HUES64 (cell line): ENCODE data around the gene CD96.
"Not testable (repeated sequence)": the region's sequence is repeated elsewhere in the genome, so short reads cannot be mapped to it uniquely, and the experiment has no call there.

Experiments used
- H3K27ac ChIP-seq: 2 replicates; pipeline ENCODE4 v1.7.0; 2013; ENCODE audit warnings: low read depth, low read length, inconsistent platforms
- H3K27me3 ChIP-seq: 2 replicates; pipeline ENCODE4 v1.6.1; 2013; ENCODE audit warnings: mild to moderate bottlenecking, low read length; ENCODE audit not compliant: insufficient read depth
- H3K36me3 ChIP-seq: 2 replicates; pipeline ENCODE4 v1.6.1; 2013; ENCODE audit warnings: mild to moderate bottlenecking, low read length; ENCODE audit not compliant: insufficient read depth
- H3K4me1 ChIP-seq: 2 replicates; pipeline ENCODE4 v1.6.1; 2013; ENCODE audit warnings: mild to moderate bottlenecking, low read length, moderate library complexity; ENCODE audit not compliant: insufficient read depth
- H3K4me3 ChIP-seq: 2 replicates; pipeline ENCODE4 v1.5.1; 2013; ENCODE audit warnings: mild to moderate bottlenecking, low read length, moderate library complexity
- H3K9ac ChIP-seq: 2 replicates; pipeline ENCODE4 v1.6.1; 2013; ENCODE audit warnings: mild to moderate bottlenecking, low read depth, low read length
- H3K9me3 ChIP-seq: 2 replicates; pipeline ENCODE4 v1.6.1; 2013; ENCODE audit warnings: low read depth, low read length; ENCODE audit not compliant: insufficient read depth
- WGBS: fragments of 150-250, 120-280 bp; methylation state at CpG from one replicate; pipeline ENCODE4 v1.1.7; 2013; ENCODE audit warnings: missing lambda C conversion rate; 5-methylcytosine and 5-hydroxymethylcytosine counted together

CD96 gene

GRCh38 chr3:111629018-111629417, 87.0 kb downstream of the CD96 start:
- not testable (repeated sequence) for H3K9ac ChIP-seq, H3K27ac ChIP-seq, H3K27me3 ChIP-seq, H3K36me3 ChIP-seq, H3K4me3 ChIP-seq, H3K9me3 ChIP-seq, H3K4me1 ChIP-seq
- WGBS = 100% methylated on average over 1 of the region's 1 CpG

GRCh38 chr3:111630638-111631037, 88.6 kb downstream of the CD96 start:
- not testable (repeated sequence) for H3K27me3 ChIP-seq, H3K4me3 ChIP-seq, H3K9me3 ChIP-seq, H3K27ac ChIP-seq, H3K9ac ChIP-seq, H3K36me3 ChIP-seq, H3K4me1 ChIP-seq

GRCh38 chr3:111635403-111635802, 93.4 kb downstream of the CD96 start:
- H3K9me3 ChIP-seq = no peaks in the 10 kb centered on the region
- H3K9ac ChIP-seq = no peak overlapping the region
- H3K4me1 ChIP-seq = no peaks in the 10 kb centered on the region
- WGBS = 94% methylated on average over 2 of the region's 2 CpGs
- H3K36me3 ChIP-seq = no peaks in the 10 kb centered on the region
- no peaks in the 10 kb centered on the region for H3K27me3 ChIP-seq
- no peak overlapping the region for H3K4me3 ChIP-seq
- H3K27ac ChIP-seq = no peak overlapping the region

DNA sequence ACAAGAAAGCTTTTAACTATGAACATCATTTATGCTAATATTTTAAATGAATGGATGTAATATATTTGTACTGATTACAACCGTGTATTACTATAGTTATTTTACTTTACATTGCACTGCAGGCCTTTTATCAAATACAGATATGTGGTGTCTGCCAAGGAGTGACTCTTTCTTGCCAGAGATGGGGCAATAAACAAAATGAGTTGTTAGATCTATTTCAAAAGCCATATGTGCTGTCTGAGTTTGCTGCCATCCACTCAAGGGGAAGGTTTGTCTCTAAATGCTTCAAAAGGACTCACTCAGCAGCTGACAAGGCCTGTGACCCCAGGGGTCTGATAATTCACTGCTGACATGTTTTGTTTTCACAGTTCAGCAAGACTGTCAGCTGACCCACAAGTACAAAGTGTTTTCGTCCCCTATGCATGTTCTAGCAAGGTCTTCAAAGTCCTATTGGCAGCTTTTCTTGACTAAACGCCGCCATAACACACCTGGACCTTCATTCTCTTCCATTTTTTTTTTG, 94.4 kb downstream of the CD96 start:
- no peak overlapping the region for H3K27ac ChIP-seq
- H3K4me3 ChIP-seq = no peak overlapping the region
- no peaks in the 10 kb centered on the region for H3K4me1 ChIP-seq
- no peaks in the 10 kb centered on the region for H3K27me3 ChIP-seq
- no peak overlapping the region for H3K9ac ChIP-seq
- H3K36me3 ChIP-seq = no peaks in the 10 kb centered on the region
- WGBS = 80% methylated on average over 3 of the region's 4 CpGs
- H3K9me3 ChIP-seq = no peaks in the 10 kb centered on the region

GRCh38 chr3:111639316-111639715, 97.3 kb downstream of the CD96 start:
- WGBS = 82% methylated on average over 4 of the region's 4 CpGs
- H3K36me3 ChIP-seq = no peaks in the 10 kb centered on the region
- H3K4me3 ChIP-seq = no peak overlapping the region
- no peak overlapping the region for H3K27ac ChIP-seq
- no peaks in the 10 kb centered on the region; the same call in 1 of the 2 replicates for H3K9me3 ChIP-seq
- no peaks in the 10 kb centered on the region for H3K4me1 ChIP-seq
- H3K9ac ChIP-seq = no peak overlapping the region
- no peaks in the 10 kb centered on the region for H3K27me3 ChIP-seq

- no peaks in the 10 kb centered on the region for H3K27me3 ChIP-seq
- H3K9me3 ChIP-seq = no peaks in the 10 kb centered on the region; the same call in 1 of the 2 replicates
- no peak overlapping the region for H3K9ac ChIP-seq
- peaks cover 19% of the 10 kb centered on the region for H3K4me1 ChIP-seq
- H3K36me3 ChIP-seq = no peaks in the 10 kb centered on the region
- WGBS = 89% methylated on average over 1 of the region's 3 CpGs
- H3K4me3 ChIP-seq = no peak overlapping the region
- no peak overlapping the region for H3K27ac ChIP-seq
Measured at GRCh38 chr3:111648991-111649579, 107.1 kb downstream of the CD96 start.

- H3K27ac ChIP-seq = no peak overlapping the region
- H3K27me3 ChIP-seq = no peaks in the 10 kb centered on the region
- WGBS = 92% methylated on average over 2 of the region's 4 CpGs
- no peak overlapping the region for H3K4me3 ChIP-seq
- H3K9me3 ChIP-seq = no peaks in the 10 kb centered on the region
- H3K9ac ChIP-seq = no peak overlapping the region
- no peaks in the 10 kb centered on the region for H3K36me3 ChIP-seq
- H3K4me1 ChIP-seq = peaks cover 19% of the 10 kb centered on the region
Measured at GRCh38 chr3:111650378-111651275, 108.6 kb downstream of the CD96 start.

GRCh38 chr3:111652492-111653180, 110.6 kb downstream of the CD96 start:
- H3K4me1 ChIP-seq = peaks cover 19% of the 10 kb centered on the region
- H3K9ac ChIP-seq = no peak overlapping the region
- H3K27ac ChIP-seq = peak overlapping the region; percentile 2; the same call in 1 of the 2 replicates
- peak overlapping the region; percentile 15 for H3K4me3 ChIP-seq
- 28% methylated on average over 5 of the region's 6 CpGs for WGBS
- no peaks in the 10 kb centered on the region for H3K36me3 ChIP-seq
- no peaks in the 10 kb centered on the region for H3K9me3 ChIP-seq
- H3K27me3 ChIP-seq = no peaks in the 10 kb centered on the region

GRCh38 chr3:111653766-111654165, 111.8 kb downstream of the CD96 start:
- H3K36me3 ChIP-seq = no peaks in the 10 kb centered on the region
- H3K4me3 ChIP-seq = no peak overlapping the region
- H3K4me1 ChIP-seq = peaks cover 19% of the 10 kb centered on the region
- H3K9ac ChIP-seq = no peak overlapping the region
- no peak overlapping the region for H3K27ac ChIP-seq
- no peaks in the 10 kb centered on the region for H3K27me3 ChIP-seq
- WGBS = 95% methylated on average over 2 of the region's 2 CpGs
- H3K9me3 ChIP-seq = no peaks in the 10 kb centered on the region

GRCh38 chr3:111662012-111662411, 120.0 kb downstream of the CD96 start:
- no peaks in the 10 kb centered on the region for H3K36me3 ChIP-seq
- H3K27me3 ChIP-seq = no peaks in the 10 kb centered on the region
- H3K27ac ChIP-seq = no peak overlapping the region
- H3K9me3 ChIP-seq = peaks cover 28% of the 10 kb centered on the region
- H3K4me1 ChIP-seq = 0 out of 2 replicates have a peak, but pooled peaks cover 4% of the 10 kb centered on the region
- no peak overlapping the region for H3K4me3 ChIP-seq
- no peak overlapping the region for H3K9ac ChIP-seq
- WGBS = 97% methylated on average over 3 of the region's 3 CpGs

- H3K9me3 ChIP-seq = peaks cover 28% of the 10 kb centered on the region
- no peaks in the 10 kb centered on the region for H3K27me3 ChIP-seq
- H3K4me1 ChIP-seq = 0 out of 2 replicates have a peak, but pooled peaks cover 4% of the 10 kb centered on the region
- no peak overlapping the region for H3K4me3 ChIP-seq
- H3K36me3 ChIP-seq = no peaks in the 10 kb centered on the region
- H3K27ac ChIP-seq = no peak overlapping the region
- WGBS = 93% methylated on average over 3 of the region's 3 CpGs
- no peak overlapping the region for H3K9ac ChIP-seq
Measured at GRCh38 chr3:111662907-111663306, 120.9 kb downstream of the CD96 start.
